Measurements from ENCODE around the gene MSANTD4. TPM values are rescaled to one million over a fixed set of nuclear protein-coding genes. Genes with fewer than 3 reads are reported as not detected.

Gene MSANTD4
- total RNA-seq, 1 donor from 2014 or later = 18.3 TPM

Other genes with a start within 250 kb of the MSANTD4 start
- 7.6 TPM for gene KBTBD3, start 55.1 kb upstream of the MSANTD4 start, total RNA-seq
- gene AASDHPPT, start 55.4 kb upstream of the MSANTD4 start, total RNA-seq = 38.2 TPM